ENCODE measurements around the gene MCM8.

Gene MCM8

GRCh38 chr20:5950271-5951031, at the start of gene MCM8, which contains the start of gene TRMT6:
MCM8 (plus strand) TSS chr20:5950652; CDS start chr20:5952016, 1,364 bp downstream.
TRMT6 (minus strand) TSS chr20:5950533; CDS start chr20:5950405, 128 bp downstream.
- DNase-seq (ENCODE audit: low spot score), result peak; percentile 100

- no peak for DNase-seq (ENCODE audit: low spot score)
Observed at GRCh38 chr20:5900908-5901307, 49.5 kb upstream of the MCM8 start.

- DNase-seq (ENCODE audit: low spot score), result no peak
Observed at GRCh38 chr20:5908981-5909380, 41.5 kb upstream of the MCM8 start.

- DNase-seq (ENCODE audit: low spot score), result no peak
Observed at GRCh38 chr20:5910186-5910585, 40.3 kb upstream of the MCM8 start.

GRCh38 chr20:5913166-5913565, 37.3 kb upstream of the MCM8 start:
- no peak for DNase-seq (ENCODE audit: low spot score)

- no peak for DNase-seq (ENCODE audit: low spot score)
Observed at GRCh38 chr20:5914859-5915258, 35.6 kb upstream of the MCM8 start.

DNA sequence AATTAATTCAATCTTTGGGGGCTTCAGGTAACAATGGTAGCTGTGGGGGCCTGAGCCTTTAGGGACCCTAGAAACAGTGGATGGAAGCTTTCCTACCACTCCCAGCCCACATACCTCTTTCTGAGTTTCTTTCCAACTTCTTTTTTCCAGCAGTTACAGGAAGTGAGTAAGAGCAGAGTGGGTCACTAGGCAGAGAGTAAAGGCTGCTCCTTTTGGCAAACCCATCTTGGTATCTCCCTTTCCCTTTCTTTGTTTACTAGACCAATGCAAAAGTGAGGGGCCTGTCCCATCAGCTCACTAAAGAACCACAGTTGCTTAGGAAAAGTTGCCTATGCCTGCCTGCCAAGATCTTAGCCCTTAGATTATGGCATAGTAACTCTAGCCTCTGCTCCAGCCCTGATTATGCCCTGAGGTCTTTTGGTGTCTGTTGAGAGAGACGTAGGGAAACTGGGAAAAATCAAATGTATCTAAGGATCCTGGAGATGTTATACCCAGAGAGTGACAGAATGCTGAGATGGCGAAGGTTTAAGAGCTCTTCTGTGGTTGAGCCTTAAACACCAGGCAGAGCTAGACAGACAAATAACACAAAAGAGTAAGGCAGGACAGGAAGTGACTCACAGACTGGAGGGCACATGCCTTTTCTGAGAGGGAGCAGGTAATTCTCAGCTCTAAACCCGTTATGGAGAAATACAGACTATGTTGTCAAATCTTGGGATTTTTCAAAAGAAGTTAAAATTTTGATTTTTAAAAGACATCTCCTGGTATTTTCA, 31.4 kb upstream of the MCM8 start:
- peak; percentile 63 for DNase-seq (ENCODE audit: low spot score)

- no peak for DNase-seq (ENCODE audit: low spot score)
Observed at GRCh38 chr20:5919626-5920544, 30.6 kb upstream of the MCM8 start.

GRCh38 chr20:5920581-5920980, 29.9 kb upstream of the MCM8 start:
- no peak for DNase-seq (ENCODE audit: low spot score)

- DNase-seq (ENCODE audit: low spot score), result no peak
Observed at GRCh38 chr20:5923493-5923892, 27.0 kb upstream of the MCM8 start.

- DNase-seq (ENCODE audit: low spot score), result no peak
Observed at GRCh38 chr20:5925551-5925950, 24.9 kb upstream of the MCM8 start.

- no peak for DNase-seq (ENCODE audit: low spot score)
Observed at GRCh38 chr20:5927749-5928462, 22.5 kb upstream of the MCM8 start.

- no peak for DNase-seq (ENCODE audit: low spot score)
Observed at GRCh38 chr20:5928836-5929715, 21.4 kb upstream of the MCM8 start.

DNA sequence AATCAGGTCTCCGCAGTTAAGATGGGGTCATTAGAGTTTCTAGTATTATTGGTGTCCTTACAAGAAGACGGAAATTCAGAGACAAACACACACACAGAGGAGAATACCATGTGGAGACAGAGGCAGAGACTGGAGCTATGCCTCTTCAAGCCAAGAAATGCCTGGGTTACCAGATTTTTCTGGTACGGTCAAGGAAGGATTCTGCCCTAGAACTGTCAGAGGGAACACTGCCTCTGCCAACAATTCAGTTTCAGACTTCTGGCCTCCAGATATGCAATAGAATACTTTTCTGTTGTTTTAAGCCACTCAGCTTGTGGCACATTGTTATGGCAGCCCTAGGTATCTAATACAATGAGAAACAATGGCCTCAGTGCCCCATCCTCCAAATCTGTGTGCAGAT, 19.0 kb upstream of the MCM8 start:
- no peak for DNase-seq (ENCODE audit: low spot score)

GRCh38 chr20:5932796-5933195, 17.7 kb upstream of the MCM8 start:
- DNase-seq (ENCODE audit: low spot score), result no peak

- DNase-seq (ENCODE audit: low spot score), result peak; percentile 43
Observed at GRCh38 chr20:5933802-5934436, 16.5 kb upstream of the MCM8 start.

DNA sequence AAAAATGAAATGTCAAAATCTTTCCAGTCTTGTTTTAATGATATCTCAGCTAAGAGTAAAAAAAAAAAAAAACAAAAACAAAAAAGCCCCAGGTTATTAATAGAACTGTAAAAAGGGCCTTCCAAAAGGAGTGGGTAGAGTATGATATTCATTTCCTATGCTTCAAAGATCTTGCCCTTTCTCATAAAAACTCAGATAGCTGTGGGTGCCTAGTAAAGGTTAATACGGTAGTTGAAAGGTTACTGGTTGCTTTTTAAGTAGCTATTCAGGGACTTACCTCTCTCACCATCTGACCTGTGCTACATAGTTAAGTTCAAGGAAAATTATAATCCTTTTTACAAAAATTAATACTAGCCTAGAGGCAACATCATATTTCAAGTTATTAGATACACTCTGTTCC, 15.1 kb upstream of the MCM8 start:
- no peak for DNase-seq (ENCODE audit: low spot score)

- DNase-seq (ENCODE audit: low spot score), result no peak
Observed at GRCh38 chr20:5936238-5936637, 14.2 kb upstream of the MCM8 start.

- no peak for DNase-seq (ENCODE audit: low spot score)
Observed at GRCh38 chr20:5938456-5939029, 11.9 kb upstream of the MCM8 start.

DNA sequence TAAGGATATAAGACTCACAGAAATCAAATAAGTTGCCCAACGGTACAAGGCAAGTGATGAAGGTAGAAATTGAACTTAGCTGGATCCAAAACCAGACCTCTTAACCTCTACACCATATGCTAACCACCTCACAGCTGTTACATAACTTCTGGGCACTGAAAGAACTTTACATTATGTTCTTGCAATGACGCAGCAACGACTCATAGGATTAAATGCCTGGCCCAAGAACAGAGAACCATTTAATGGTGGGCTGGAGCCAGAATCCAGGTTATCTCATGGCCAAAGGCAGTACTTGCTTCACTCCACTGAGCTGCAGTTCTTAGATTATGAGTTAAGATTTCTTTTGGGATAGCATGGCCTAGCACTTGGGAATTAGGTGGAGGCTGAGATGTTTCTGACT, 4.5 kb upstream of the MCM8 start:
- peak; percentile 90 for DNase-seq (ENCODE audit: low spot score)
